ENCODE measurements around the gene STK24. TPM values are rescaled to one million over a fixed set of nuclear protein-coding genes. Genes with fewer than 3 reads are reported as not detected.

Gene STK24
- total RNA-seq, 1 donor from 2014 or later, result 32.8 TPM

GRCh38 chr13:98532254-98532653, 44.7 kb downstream of the STK24 start:
- DNase-seq, result no peak

- no peak for DNase-seq
Observed at GRCh38 chr13:98530217-98530616, 46.7 kb downstream of the STK24 start.

- no peak for DNase-seq
Observed at GRCh38 chr13:98529171-98529570, 47.7 kb downstream of the STK24 start.

GRCh38 chr13:98528663-98529064, 48.2 kb downstream of the STK24 start:
- no peak for DNase-seq

GRCh38 chr13:98527526-98527925, 49.4 kb downstream of the STK24 start:
- DNase-seq, result no peak

GRCh38 chr13:98526182-98526512, 50.8 kb downstream of the STK24 start:
- DNase-seq, result no peak

- no peak for DNase-seq
Observed at GRCh38 chr13:98525456-98526181, 51.3 kb downstream of the STK24 start.

GRCh38 chr13:98524793-98525192, 52.1 kb downstream of the STK24 start:
- DNase-seq, result no peak

GRCh38 chr13:98524391-98524790, 52.5 kb downstream of the STK24 start:
- DNase-seq, result no peak

GRCh38 chr13:98523455-98524102, 53.3 kb downstream of the STK24 start:
- DNase-seq, result no peak

- DNase-seq, result no peak
Observed at GRCh38 chr13:98522371-98522770, 54.5 kb downstream of the STK24 start.

- DNase-seq, result no peak
Observed at GRCh38 chr13:98521461-98522247, 55.3 kb downstream of the STK24 start.

- no peak for DNase-seq
Observed at GRCh38 chr13:98520674-98521449, 56.0 kb downstream of the STK24 start.

- DNase-seq, result no peak
Observed at GRCh38 chr13:98519976-98520375, 56.9 kb downstream of the STK24 start.

GRCh38 chr13:98517576-98518310, 59.2 kb downstream of the STK24 start:
- DNase-seq, result no peak

GRCh38 chr13:98515818-98516465, 61.0 kb downstream of the STK24 start:
- no peak for DNase-seq

GRCh38 chr13:98514288-98514687, 62.6 kb downstream of the STK24 start:
- no peak for DNase-seq

GRCh38 chr13:98513837-98514236, 63.1 kb downstream of the STK24 start:
- DNase-seq, result no peak

- DNase-seq, result no peak
Observed at GRCh38 chr13:98512774-98513665, 63.9 kb downstream of the STK24 start.

- DNase-seq, result no peak
Observed at GRCh38 chr13:98511435-98511834, 65.5 kb downstream of the STK24 start.
